ENCODE measurements around the gene CSN3.
A peak's percentile ranks its signal among the peaks of the same experiment; 100 is the strongest.

Gene CSN3

GRCh38 chr4:70239884-70240591 lies 2.4 kb upstream of the CSN3 start:
- WGBS (ENCODE audit: insufficient coverage): 62% methylated on average over 4 of the region's 5 CpGs
- no peaks in the 10 kb centered on the region for H3K36me3 ChIP-seq (ENCODE audit: control insufficient read depth in 4 of 4, insufficient read depth in 4 of 4, low read length in 3 of 4)
- H3K4me3 ChIP-seq (ENCODE audit: control insufficient read depth in 1 of 7, extremely low read depth in 1 of 7, insufficient read depth in 4 of 7, low read depth in 2 of 7, low read length in 6 of 7): no peak overlapping the region
- ChIA-PET CTCF (no interaction called here), POLR2A (no interaction called here)
- DNase-seq: no peak
- H3K4me1 ChIP-seq (ENCODE audit: control extremely low read depth in 1 of 4, control insufficient read depth in 4 of 4, insufficient read depth in 4 of 4, low read length in 3 of 4): no peaks in the 10 kb centered on the region
- no peak overlapping the region for H3K27ac ChIP-seq (ENCODE audit: insufficient read depth in 1 of 2, low read depth in 1 of 2, low read length in 2 of 2, poor library complexity in 1 of 2, severe bottlenecking in 2 of 2)
- no peaks in the 10 kb centered on the region for H3K9me3 ChIP-seq (ENCODE audit: control extremely low read depth in 1 of 5, control insufficient read depth in 4 of 5, insufficient read depth in 2 of 5, low read depth in 1 of 5, low read length in 4 of 5)
- H3K27me3 ChIP-seq (replicated peaks in 2 of 5; ENCODE audit: control insufficient read depth in 4 of 5, insufficient read depth in 5 of 5, low read length in 4 of 5): no peaks in the 10 kb centered on the region

- CTCF ChIA-PET: no interaction called here
- DNase-seq: no peak
Observed at GRCh38 chr4:70243091-70243490, 694 bp downstream of the CSN3 start.

GRCh38 chr4:70251250-70251944 lies 9.0 kb downstream of the CSN3 start:
- POLR2A ChIA-PET: no interaction called here
- Histone ChIP-seq H3K36me3 (ENCODE audit: control insufficient read depth in 4 of 4, insufficient read depth in 4 of 4, low read length in 3 of 4) (no peaks in the 10 kb centered on the region), H3K4me3 (ENCODE audit: control insufficient read depth in 1 of 7, extremely low read depth in 1 of 7, insufficient read depth in 4 of 7, low read depth in 2 of 7, low read length in 6 of 7) (no peak overlapping the region), H3K4me1 (ENCODE audit: control extremely low read depth in 1 of 4, control insufficient read depth in 4 of 4, insufficient read depth in 4 of 4, low read length in 3 of 4) (no peaks in the 10 kb centered on the region), H3K27ac (ENCODE audit: insufficient read depth in 1 of 2, low read depth in 1 of 2, low read length in 2 of 2, poor library complexity in 1 of 2, severe bottlenecking in 2 of 2) (no peak overlapping the region), H3K9me3 (ENCODE audit: control extremely low read depth in 1 of 5, control insufficient read depth in 4 of 5, insufficient read depth in 2 of 5, low read depth in 1 of 5, low read length in 4 of 5) (no peaks in the 10 kb centered on the region), H3K27me3 (replicated peaks in 2 of 5; ENCODE audit: control insufficient read depth in 4 of 5, insufficient read depth in 5 of 5, low read length in 4 of 5) (no peaks in the 10 kb centered on the region)
- CTCF ChIA-PET: no interaction called here
- WGBS (ENCODE audit: insufficient coverage): 86% methylated on average over 2 of the region's 3 CpGs
- no peak for DNase-seq

More at GRCh38 chr4:70243091-70243490, 694 bp downstream of the CSN3 start:
- POLR2A ChIA-PET: no interaction called here
- H3K9me3 ChIP-seq (ENCODE audit: control extremely low read depth in 1 of 5, control insufficient read depth in 4 of 5, insufficient read depth in 2 of 5, low read depth in 1 of 5, low read length in 4 of 5): no peaks in the 10 kb centered on the region
- WGBS (ENCODE audit: insufficient coverage): 63% methylated on average over 2 of the region's 4 CpGs
- no peaks in the 10 kb centered on the region for H3K36me3 ChIP-seq (ENCODE audit: control insufficient read depth in 4 of 4, insufficient read depth in 4 of 4, low read length in 3 of 4)
- no peaks in the 10 kb centered on the region for H3K4me1 ChIP-seq (ENCODE audit: control extremely low read depth in 1 of 4, control insufficient read depth in 4 of 4, insufficient read depth in 4 of 4, low read length in 3 of 4)
- no peaks in the 10 kb centered on the region for H3K27me3 ChIP-seq (replicated peaks in 2 of 5; ENCODE audit: control insufficient read depth in 4 of 5, insufficient read depth in 5 of 5, low read length in 4 of 5)
- H3K4me3 ChIP-seq (ENCODE audit: control insufficient read depth in 1 of 7, extremely low read depth in 1 of 7, insufficient read depth in 4 of 7, low read depth in 2 of 7, low read length in 6 of 7): no peak overlapping the region
- H3K27ac ChIP-seq (ENCODE audit: insufficient read depth in 1 of 2, low read depth in 1 of 2, low read length in 2 of 2, poor library complexity in 1 of 2, severe bottlenecking in 2 of 2): no peak overlapping the region

GRCh38 chr4:70251945-70252277 lies 9.5 kb downstream of the CSN3 start:
- Histone ChIP-seq H3K4me3 (ENCODE audit: control insufficient read depth in 1 of 7, extremely low read depth in 1 of 7, insufficient read depth in 4 of 7, low read depth in 2 of 7, low read length in 6 of 7) (no peak overlapping the region), H3K9me3 (ENCODE audit: control extremely low read depth in 1 of 5, control insufficient read depth in 4 of 5, insufficient read depth in 2 of 5, low read depth in 1 of 5, low read length in 4 of 5) (no peaks in the 10 kb centered on the region), H3K4me1 (ENCODE audit: control extremely low read depth in 1 of 4, control insufficient read depth in 4 of 4, insufficient read depth in 4 of 4, low read length in 3 of 4) (no peaks in the 10 kb centered on the region), H3K27me3 (replicated peaks in 2 of 5; ENCODE audit: control insufficient read depth in 4 of 5, insufficient read depth in 5 of 5, low read length in 4 of 5) (no peaks in the 10 kb centered on the region), H3K27ac (ENCODE audit: insufficient read depth in 1 of 2, low read depth in 1 of 2, low read length in 2 of 2, poor library complexity in 1 of 2, severe bottlenecking in 2 of 2) (no peak overlapping the region), H3K36me3 (ENCODE audit: control insufficient read depth in 4 of 4, insufficient read depth in 4 of 4, low read length in 3 of 4) (no peaks in the 10 kb centered on the region)
- 100% methylated on average over 1 of the region's 1 CpG for WGBS (ENCODE audit: insufficient coverage)
- CTCF ChIA-PET: no interaction called here
- no peak for DNase-seq
- POLR2A ChIA-PET: no interaction called here

- DNase-seq: peak in 1 of 3 donors; percentile 2
- ChIA-PET CTCF (interaction anchor here (0.6 kb wide), 1 partner anchor 291 kb away, joined by 3 read pairs; no protein-coding TSS in a partner anchor), POLR2A (no interaction called here)
- Histone ChIP-seq H3K9me3 (ENCODE audit: control extremely low read depth in 1 of 5, control insufficient read depth in 4 of 5, insufficient read depth in 2 of 5, low read depth in 1 of 5, low read length in 4 of 5) (no peaks in the 10 kb centered on the region), H3K4me1 (ENCODE audit: control extremely low read depth in 1 of 4, control insufficient read depth in 4 of 4, insufficient read depth in 4 of 4, low read length in 3 of 4) (no peaks in the 10 kb centered on the region), H3K4me3 (ENCODE audit: control insufficient read depth in 1 of 7, extremely low read depth in 1 of 7, insufficient read depth in 4 of 7, low read depth in 2 of 7, low read length in 6 of 7) (no peak overlapping the region), H3K27me3 (replicated peaks in 2 of 5; ENCODE audit: control insufficient read depth in 4 of 5, insufficient read depth in 5 of 5, low read length in 4 of 5) (no peaks in the 10 kb centered on the region), H3K27ac (ENCODE audit: insufficient read depth in 1 of 2, low read depth in 1 of 2, low read length in 2 of 2, poor library complexity in 1 of 2, severe bottlenecking in 2 of 2) (no peak overlapping the region), H3K36me3 (ENCODE audit: control insufficient read depth in 4 of 4, insufficient read depth in 4 of 4, low read length in 3 of 4) (no peaks in the 10 kb centered on the region)
- no CpG with 5 or more reads among the region's 1 CpG for WGBS (ENCODE audit: insufficient coverage)
Observed at GRCh38 chr4:70269674-70270073, 27.3 kb downstream of the CSN3 start.

- no peaks in the 10 kb centered on the region for H3K36me3 ChIP-seq (ENCODE audit: control insufficient read depth in 4 of 4, insufficient read depth in 4 of 4, low read length in 3 of 4)
- no peaks in the 10 kb centered on the region for H3K27me3 ChIP-seq (replicated peaks in 2 of 5; ENCODE audit: control insufficient read depth in 4 of 5, insufficient read depth in 5 of 5, low read length in 4 of 5)
- H3K4me3 ChIP-seq (ENCODE audit: control insufficient read depth in 1 of 7, extremely low read depth in 1 of 7, insufficient read depth in 4 of 7, low read depth in 2 of 7, low read length in 6 of 7): no peak overlapping the region
- WGBS (ENCODE audit: insufficient coverage): no CpG with 5 or more reads among the region's 2 CpGs
- CTCF ChIA-PET: no interaction called here
- H3K9me3 ChIP-seq (ENCODE audit: control extremely low read depth in 1 of 5, control insufficient read depth in 4 of 5, insufficient read depth in 2 of 5, low read depth in 1 of 5, low read length in 4 of 5): no peaks in the 10 kb centered on the region
- POLR2A ChIA-PET: no interaction called here
- no peak overlapping the region for H3K27ac ChIP-seq (ENCODE audit: insufficient read depth in 1 of 2, low read depth in 1 of 2, low read length in 2 of 2, poor library complexity in 1 of 2, severe bottlenecking in 2 of 2)
- DNase-seq: no peak
- H3K4me1 ChIP-seq (ENCODE audit: control extremely low read depth in 1 of 4, control insufficient read depth in 4 of 4, insufficient read depth in 4 of 4, low read length in 3 of 4): no peaks in the 10 kb centered on the region
Observed at GRCh38 chr4:70277121-70277520, 34.7 kb downstream of the CSN3 start.

- CTCF ChIA-PET: interaction anchor here (1.1 kb wide), 1 partner anchor 10 kb away, joined by 3 read pairs; no protein-coding TSS in a partner anchor
- Histone ChIP-seq H3K9me3 (ENCODE audit: control extremely low read depth in 1 of 5, control insufficient read depth in 4 of 5, insufficient read depth in 2 of 5, low read depth in 1 of 5, low read length in 4 of 5) (no peaks in the 10 kb centered on the region), H3K27ac (ENCODE audit: insufficient read depth in 1 of 2, low read depth in 1 of 2, low read length in 2 of 2, poor library complexity in 1 of 2, severe bottlenecking in 2 of 2) (no peak overlapping the region), H3K27me3 (replicated peaks in 2 of 5; ENCODE audit: control insufficient read depth in 4 of 5, insufficient read depth in 5 of 5, low read length in 4 of 5) (no peaks in the 10 kb centered on the region), H3K4me1 (ENCODE audit: control extremely low read depth in 1 of 4, control insufficient read depth in 4 of 4, insufficient read depth in 4 of 4, low read length in 3 of 4) (no peaks in the 10 kb centered on the region), H3K36me3 (ENCODE audit: control insufficient read depth in 4 of 4, insufficient read depth in 4 of 4, low read length in 3 of 4) (no peaks in the 10 kb centered on the region), H3K4me3 (ENCODE audit: control insufficient read depth in 1 of 7, extremely low read depth in 1 of 7, insufficient read depth in 4 of 7, low read depth in 2 of 7, low read length in 6 of 7) (no peak overlapping the region)
- no peak for DNase-seq
- 64% methylated on average over 1 of the region's 1 CpG for WGBS (ENCODE audit: insufficient coverage)
- POLR2A ChIA-PET: no interaction called here
Observed at GRCh38 chr4:70280567-70280966, 38.2 kb downstream of the CSN3 start.

All from common myeloid progenitor, CD34-positive (primary cell).